A673 (cell line): ENCODE results near the gene C2CD3.

ENCODE experiments used
- EZH2 ChIP-seq: fragments of 200-600 bp; sonication (generic); IDR thresholded peaks from 2 replicates; pipeline ENCODE4 v1.6.1; 2017; ENCODE audit warnings: borderline replicate concordance, low read depth, mild to moderate bottlenecking, mixed read lengths, antibody characterized with exemption, low read length; ENCODE audit not compliant: poor library complexity, severe bottlenecking
- TF ChIP-seq, protein P1 (sequence below): fragments of 300-800, 200-600 bp; sonication (generic); conservative IDR thresholded peaks from 2 replicates; pipeline ENCODE4 v1.5.1; 2017; ENCODE audit warnings: low read depth, mild to moderate bottlenecking, antibody characterized with exemption, low read length, moderate library complexity, mixed read lengths

- TF ChIP-seq, protein P1, sequence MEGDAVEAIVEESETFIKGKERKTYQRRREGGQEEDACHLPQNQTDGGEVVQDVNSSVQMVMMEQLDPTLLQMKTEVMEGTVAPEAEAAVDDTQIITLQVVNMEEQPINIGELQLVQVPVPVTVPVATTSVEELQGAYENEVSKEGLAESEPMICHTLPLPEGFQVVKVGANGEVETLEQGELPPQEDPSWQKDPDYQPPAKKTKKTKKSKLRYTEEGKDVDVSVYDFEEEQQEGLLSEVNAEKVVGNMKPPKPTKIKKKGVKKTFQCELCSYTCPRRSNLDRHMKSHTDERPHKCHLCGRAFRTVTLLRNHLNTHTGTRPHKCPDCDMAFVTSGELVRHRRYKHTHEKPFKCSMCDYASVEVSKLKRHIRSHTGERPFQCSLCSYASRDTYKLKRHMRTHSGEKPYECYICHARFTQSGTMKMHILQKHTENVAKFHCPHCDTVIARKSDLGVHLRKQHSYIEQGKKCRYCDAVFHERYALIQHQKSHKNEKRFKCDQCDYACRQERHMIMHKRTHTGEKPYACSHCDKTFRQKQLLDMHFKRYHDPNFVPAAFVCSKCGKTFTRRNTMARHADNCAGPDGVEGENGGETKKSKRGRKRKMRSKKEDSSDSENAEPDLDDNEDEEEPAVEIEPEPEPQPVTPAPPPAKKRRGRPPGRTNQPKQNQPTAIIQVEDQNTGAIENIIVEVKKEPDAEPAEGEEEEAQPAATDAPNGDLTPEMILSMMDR = no peak
- no peak for TF ChIP-seq EZH2
These were observed 155.9 kb downstream of the C2CD3 start for GRCh38 chr11:74014880-74015279.
